Stimulated activated CD8-positive, alpha-beta memory T cell treated with anti-CD3 and anti-CD28 coated beads, Interleukin-12 subunit alpha, Interleukin-12 subunit beta, amount 100 ng/mL, for 24 hours (primary cell): Measurements from ENCODE around the gene PRDM16.

Experiments
- DNase-seq: peaks from one replicate; pipeline ENCODE4 v3.0.0-alpha.2; 2020; ENCODE audit errors: extremely low read depth

The PRDM16 gene

DNA sequence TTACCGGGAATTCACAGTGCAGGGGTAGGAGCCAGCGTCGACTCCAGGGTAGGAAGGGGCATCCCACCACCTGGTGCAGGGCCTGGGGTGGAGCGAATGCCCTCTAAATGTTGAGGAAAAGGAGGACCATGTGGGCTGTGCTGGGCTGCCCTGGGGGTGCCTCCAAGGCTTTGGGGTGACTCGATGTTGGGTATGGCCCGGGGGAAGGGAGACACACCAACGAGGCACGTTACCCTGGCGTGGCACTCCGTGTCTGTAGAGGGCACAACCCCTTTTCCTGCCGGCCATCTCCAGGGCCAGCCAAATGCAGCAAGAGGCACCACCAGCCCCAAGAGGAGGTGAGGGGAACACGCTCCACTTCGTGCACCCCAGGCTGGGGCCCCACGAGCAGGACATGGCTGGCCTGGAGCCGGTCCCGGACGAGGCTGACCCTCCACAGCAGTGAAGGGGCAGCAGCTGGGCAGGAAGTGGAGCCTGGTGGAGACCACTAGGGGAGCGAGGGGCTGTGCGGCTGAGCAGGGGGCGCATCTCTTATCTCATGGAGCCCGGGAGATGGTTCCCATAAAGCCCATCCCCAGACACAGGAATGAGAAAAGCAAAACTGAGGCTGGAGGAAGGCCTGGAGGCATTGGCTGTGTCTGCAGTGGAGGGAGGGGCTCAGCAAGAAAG lies 36.5 kb upstream of the PRDM16 start:
- DNase-seq = no peak

DNA sequence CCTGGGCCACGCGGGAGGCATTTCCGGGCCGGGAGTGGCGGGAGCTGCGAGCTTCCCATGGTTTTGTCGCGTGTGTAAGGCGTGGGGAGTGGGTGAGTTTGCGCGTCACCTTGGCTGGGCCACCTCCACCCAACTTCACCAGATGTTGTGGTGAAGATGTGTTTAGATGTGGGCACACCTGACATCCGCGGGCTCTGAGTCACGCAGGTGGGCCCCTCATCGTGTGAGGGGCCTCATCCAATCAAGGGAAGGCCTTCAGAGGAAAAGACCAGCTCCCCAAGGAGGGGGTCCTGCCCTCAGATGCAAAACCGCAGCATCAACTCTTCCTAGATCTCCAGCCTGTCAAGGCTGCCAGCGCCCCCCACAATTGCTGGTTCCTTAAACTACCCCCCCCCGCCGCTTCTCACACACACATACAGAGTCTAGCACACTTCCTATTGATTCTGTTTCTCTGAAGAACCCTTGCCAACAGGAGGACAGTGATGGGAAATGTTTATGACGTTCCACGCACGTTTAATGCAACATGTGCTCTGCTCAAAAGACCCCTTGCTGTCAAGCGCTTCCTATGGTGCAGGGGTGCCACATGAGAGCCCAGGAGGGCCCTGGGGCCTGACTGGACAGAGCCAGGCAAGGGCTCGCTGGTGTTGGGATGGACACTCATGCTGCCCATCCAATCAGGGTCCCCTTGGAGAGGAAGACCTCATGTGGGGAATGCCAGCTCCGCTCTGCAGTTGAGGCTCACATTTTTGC lies 35.8 kb upstream of the PRDM16 start:
- DNase-seq = no peak

DNA sequence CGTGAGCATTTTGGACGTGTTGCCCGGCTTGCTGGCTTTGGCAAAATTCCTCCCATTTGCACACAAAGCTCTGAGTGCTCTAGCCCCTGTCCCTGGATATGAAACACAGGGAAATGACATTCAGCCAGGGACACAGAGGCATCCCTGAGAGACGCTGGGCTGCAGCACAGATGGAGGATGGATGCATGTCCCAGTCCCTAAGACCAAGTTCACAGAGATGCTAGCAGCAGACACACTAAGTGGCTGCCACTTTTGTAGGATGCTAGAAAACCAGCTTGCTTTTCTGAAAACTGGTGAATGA lies 35.3 kb upstream of the PRDM16 start:
- no peak for DNase-seq

DNA sequence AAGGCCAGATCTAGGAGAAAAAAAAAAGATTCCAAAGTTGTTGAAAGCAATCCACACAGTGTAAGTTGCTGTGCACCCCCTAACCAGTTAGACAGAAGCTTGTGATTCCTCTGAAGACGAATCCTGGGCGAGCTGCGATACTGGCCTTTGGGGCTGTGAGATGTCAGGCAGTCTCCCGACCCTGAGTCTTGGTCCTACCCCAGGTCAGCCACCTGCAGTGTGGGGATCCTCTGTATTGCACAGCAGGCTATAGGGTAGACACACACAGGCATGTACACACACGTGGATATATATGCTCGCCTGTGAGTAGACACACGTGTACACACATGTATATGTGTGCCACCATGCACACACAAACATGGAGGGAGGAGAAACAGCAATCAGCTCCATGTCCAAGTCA lies 34.8 kb upstream of the PRDM16 start:
- no peak for DNase-seq

DNA sequence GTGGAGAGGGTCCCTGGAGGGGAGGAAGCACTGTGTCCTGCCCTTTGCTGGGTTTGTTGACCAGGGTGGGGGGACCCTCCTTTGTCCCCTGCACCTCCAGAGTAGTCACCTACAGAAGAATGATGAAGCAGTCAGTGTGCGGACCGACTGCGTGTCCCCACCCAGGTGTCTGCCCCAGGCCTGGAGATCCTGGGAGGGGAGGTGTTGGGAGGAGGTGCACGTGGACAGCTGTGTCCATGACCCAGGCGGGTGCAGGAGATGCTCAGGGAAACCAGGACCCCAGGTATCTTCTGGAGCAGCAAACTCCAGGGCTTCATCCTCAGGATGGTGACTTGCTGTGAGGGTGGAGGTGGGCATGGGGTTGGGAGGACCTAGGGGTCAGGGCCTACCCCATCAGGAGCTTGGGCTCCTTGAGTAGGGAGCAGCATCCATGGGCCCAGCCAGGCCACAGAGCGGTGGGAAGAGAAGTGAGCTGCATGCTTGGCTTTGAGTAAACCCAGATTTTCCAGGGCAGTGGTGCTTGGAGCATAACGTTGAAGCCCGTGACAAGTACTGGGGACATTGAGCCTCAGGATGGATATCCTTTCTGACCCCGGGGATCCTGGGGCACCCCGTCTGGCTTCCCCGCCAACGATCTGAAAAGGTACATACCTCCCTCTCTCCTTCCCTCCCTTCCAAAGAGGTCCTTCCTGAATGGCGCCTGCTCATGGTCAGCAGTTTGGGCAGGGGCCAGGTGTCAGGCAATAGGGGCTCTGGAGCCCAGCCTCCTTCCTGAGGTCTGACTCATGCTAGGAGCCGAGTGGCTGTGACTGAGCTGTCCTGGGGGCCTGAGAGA lies 34.1 kb upstream of the PRDM16 start:
- DNase-seq = no peak

DNA sequence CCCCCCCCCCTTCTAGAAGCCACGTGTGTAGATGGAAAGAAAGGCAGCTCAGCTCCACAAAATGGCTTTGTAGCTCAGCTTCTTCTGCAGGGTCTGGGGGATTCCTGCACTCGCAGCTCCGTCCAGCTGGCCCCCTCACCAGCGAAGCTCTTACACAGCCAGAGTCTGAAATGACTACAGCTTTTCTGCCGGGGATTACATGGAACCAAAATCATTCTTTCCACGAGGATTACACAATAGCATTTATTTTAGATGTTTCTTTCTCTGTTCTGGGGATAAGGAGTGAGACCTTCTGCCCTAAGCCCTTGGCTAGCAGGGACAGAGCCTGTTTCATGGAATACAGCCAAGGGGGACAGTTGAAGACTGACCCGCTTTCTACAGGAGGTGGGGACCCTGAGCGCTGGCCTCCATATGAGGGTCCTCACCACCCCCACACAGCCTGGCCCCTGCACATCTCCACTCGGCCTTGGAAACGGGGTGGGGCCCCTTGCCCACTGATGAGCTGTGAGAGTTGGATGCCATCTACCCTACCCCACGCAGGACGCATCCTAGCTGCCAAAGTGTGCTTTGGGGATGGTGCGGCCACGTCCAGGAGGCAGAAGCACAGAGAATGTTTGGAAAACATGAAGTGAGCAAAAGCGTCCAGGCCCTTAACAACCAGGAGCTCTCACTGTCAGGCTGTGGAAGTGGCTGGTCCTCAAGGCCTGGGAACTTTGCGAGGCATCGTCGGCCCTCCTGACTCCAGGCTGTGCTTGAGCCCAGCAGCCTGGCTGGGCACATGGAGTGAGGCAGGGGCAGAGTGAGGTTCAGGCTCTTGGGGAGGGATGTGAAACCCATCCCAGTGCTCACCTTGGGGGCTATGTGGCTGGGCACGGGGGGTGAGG lies 33.2 kb upstream of the PRDM16 start:
- DNase-seq = no peak

DNA sequence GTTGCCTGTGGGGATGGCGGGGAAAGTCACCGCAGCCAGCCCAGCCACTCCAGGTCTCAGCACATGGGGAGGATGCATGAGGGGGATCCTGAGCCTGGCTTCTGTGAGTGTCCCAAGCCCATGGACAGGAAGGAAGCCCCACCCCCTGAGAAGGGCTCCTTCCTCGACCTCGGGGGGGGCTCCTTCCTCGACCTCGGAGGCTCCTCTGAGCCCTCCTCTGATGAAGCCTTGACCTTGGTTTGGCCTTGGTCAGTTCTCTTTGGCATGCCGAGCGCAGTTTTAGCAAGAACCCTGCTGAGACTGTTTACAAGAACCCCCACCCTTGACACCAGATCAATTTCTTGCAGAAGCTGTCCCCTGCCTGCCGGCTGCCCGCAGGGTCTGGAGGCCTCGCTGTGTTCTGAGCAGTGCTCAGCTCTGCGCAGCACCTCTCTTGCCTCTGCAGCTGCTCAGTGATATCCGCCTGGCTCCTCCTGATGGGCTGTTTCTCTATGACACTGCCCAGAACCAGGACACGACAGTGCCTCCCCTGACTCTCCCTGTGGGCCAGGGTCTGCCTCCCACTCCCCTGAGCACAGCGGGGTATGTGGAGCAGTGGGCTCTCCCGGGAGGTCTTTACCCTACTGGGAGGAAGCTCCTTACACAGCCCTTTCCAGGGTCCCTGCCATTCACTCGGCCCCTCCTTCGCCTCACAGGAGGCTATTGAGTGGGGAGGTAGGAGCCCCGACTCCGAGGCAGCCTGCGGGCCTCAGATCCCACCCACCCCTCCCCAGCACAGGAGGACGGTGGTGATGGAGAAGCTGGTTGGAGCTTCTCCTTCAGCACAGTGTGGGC lies 32.3 kb upstream of the PRDM16 start:
- DNase-seq = no peak

DNA sequence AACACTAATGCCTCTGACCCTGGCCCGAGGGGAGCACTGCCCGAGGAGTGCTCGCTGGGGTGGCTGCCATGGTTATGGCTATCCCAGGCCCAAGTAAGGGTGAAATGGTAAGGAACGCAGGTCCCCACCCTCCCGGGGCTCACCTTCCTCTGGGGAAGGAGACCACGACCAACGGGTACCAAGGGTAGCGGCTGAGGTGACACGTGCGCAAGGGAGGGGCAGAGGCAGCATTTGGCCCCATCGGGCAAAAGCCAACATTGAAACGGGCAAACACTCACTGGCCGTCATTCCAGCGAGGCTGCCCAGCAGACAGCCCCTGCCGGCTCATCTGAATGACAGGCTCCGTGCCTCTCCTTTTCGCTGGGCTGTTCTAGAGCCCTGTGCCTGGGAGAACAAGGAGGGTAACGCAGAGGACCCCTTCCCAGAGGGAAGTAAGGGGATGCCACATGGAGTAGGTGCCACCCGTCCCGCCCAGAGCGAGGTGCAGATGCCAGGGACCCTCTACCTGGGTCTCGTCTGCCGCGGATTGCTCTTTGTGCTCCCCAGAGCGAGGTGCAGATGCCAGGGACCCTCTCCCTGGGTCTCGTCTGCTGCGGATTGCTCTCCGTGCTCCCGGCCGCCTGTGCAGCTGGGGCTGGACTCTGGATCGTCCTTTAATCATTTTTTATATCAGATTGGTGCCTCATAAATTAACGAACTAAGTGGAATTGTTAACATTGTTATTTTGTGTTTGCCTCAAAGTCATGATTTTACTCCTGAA lies 31.5 kb upstream of the PRDM16 start:
- no peak for DNase-seq

DNA sequence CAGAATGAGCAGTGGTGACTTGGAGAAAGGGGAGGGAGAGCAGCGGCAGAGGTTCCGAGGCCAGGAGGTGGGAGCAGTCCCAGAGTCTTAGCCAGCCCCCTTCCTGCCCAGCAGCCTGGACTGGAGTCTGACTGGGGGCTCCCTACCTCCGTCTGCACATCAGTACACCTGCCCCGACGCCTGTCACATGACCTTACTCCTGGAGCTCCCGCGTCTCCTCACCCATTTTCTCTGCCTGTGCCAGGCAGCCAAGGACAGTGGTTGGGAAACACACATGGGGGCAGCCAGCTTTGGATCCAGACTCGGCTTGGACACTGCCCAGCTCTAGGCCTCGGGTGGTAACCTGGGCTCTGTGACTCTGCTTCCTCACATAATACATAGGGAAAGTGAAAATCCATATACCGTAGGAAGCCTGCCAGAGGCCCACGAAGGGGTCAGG lies 30.9 kb upstream of the PRDM16 start:
- DNase-seq = no peak

DNA sequence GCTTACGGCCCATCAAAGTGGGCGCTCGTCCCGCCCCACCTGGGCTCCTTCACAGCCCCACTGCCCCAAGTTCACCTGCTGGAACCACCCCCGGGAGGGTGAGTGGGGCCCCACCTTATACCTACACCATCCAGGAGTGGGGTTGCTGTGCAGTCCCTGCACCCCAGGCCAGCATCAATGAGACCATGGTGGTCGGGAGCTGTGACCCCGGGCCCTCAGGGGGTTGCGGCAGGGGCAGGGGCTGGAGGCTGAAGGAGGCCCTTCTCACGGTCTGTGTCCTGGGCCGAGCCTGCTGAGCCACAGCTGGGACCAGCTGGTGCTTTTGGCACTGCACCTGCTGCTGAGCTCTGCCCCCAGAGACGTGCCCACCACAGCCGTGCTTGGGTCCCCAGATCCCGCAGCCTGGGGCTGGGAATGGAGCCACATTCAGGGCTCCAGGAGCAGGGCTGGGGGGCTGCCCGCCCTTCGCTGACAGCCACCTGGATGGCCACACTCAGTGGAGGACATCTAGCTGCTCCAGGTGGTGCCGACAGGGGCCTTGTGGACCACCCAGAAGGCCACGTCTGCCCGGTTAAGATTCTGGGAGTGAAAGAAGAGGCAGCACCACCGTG lies 30.3 kb upstream of the PRDM16 start:
- DNase-seq = no peak

DNA sequence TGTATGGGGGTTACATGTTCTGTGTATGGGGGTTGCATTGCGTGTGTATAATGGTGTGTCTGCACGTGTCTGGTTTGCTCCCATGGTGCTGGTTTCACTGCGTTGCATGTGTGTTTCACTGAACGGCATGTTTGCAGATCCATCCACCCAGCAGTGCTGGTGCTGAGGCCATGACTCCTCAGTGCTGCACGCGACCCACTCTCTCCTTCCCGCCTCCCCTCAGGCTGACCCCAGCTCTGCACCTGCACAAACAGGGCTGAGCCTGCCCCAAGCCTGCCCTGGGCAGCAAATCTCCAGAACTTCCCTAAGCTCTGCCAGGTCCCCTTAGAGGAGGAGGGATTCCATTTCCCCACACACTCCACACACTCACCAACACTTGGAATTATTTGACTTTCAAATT lies 29.0 kb upstream of the PRDM16 start:
- DNase-seq = no peak

DNA sequence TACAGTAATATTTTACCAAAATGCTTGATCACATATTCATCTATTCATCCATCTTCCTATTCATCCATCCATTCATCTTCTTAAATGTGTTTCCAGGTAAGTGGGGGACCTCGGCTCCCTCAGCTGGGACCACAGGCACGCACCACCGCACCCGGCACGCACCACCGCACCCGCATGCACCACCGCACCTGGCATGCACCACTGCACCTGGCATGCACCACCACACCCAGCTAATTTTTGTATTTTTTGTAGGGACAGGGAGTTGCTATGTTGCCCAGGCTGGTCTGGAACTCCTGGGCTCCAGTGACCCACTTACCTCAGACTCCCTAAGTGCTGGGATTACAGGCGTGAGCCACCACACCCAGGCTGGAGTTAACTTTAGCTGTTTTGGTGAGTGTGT lies 26.5 kb upstream of the PRDM16 start:
- no peak for DNase-seq

DNA sequence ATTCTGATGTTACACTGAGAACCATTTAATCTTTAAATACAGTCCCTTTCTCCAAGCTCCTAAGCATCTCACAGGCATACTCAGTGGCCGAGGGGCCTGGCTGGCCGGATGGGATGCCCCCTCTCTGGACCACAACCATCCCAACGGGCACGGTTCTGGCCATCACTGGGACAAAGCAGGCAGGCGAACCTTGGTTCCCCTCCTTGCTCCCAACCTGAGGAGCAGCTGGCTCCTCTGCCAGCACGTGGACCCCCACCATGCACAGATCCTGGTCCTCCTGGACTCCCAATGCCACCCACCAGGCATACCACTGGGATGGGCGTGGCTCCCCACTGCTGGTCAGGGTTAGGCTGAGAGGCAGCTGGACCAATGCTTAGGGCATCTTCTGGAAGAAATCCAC lies 19.8 kb upstream of the PRDM16 start:
- no peak for DNase-seq

DNA sequence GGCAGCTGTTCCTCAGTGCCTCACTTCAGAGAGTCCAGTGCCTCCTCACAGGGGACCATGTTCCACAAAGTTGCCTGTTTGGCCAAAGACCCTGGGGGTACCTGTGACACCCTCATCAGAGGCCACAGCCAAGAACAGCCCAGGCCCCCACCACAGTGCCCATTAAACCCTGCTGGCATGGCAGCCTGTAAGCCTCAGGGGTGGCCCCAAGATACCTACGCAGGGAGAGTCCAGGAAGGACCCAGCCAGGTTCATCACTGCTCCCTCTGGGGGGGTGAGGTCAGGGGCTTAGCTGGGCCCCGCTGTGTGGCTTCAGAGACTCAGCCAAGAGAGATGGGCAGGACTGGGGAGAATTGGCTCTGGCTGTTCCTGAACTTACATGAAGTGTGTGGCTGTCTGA lies 19.1 kb upstream of the PRDM16 start:
- no peak for DNase-seq

DNA sequence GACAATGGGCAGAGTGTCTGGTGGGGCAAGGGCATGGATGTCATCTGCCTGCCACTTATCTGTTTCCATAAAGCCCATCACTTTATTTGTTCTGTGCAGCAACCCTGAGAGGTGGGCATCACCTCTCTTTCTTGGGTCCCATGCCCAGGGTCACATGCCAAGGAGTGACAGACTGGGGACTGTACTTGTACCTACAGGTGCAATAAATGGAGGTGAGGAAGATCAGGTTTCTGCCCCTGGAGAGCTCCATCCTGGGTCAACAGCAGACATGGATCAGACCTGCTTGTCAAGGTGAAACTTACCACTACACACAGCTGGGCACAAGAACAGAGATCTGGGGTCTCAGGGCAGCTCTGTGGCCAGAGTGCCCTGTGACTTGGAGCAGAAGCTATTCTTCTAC lies 18.4 kb upstream of the PRDM16 start:
- DNase-seq = no peak

DNA sequence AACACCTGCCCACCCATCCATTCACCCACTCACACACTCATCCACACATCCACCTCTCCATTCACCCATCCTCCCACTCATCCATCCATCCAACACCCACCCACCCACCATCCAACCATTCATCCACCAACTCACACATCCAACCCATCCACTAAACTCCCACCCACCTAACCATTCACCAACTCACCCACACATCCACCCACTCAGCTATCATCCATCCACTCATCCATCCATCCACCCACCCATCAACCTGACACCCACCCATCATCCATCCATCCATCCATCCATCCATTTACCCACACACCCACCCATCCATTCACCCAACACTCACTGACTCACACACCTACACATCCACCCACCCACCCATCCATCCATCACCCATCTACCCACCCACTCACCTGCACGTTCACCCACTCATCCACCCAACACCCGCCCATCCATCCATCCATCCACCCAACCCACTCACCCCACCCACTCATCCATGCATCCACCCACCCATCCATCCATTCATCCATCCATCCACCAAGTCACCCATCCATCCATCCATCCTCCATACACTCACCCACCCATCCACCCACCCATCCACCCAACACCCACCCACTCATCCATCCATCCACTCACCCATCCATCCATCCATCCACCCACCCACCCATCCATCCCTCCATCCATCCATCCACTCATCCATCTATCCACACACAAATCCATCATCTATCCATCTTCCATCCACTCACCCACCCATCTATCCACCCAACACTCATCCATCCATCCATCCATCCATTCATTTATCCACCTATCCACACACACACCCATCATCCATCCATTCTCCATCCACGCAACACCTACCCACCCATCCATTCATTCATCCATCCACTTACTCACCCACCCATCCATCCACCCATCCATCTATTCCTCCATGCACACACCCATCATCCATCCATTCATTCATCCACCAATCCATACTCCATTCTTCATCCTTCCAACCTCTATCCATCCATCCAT lies 17.4 kb upstream of the PRDM16 start:
- DNase-seq = no peak

DNA sequence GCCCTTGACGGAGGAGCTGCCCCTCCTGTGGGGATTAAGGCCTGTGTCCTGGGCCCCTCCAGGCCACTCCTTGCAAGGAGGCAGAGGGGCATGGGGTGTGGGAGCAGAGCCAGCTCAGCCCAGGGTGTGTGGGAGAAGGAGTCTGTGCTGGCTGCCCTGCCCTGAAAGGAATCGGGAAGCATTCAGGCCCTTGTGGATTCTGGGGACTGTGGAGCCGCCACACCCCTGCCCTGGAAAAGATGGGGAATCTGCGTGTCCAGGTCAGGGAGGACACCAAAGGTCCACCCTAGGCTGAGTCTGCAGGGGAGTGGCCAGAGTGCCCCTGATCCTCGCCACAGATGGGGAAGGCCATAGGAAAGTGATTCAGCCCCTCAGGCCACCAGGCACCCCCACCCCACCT lies 16.5 kb upstream of the PRDM16 start:
- no peak for DNase-seq

DNA sequence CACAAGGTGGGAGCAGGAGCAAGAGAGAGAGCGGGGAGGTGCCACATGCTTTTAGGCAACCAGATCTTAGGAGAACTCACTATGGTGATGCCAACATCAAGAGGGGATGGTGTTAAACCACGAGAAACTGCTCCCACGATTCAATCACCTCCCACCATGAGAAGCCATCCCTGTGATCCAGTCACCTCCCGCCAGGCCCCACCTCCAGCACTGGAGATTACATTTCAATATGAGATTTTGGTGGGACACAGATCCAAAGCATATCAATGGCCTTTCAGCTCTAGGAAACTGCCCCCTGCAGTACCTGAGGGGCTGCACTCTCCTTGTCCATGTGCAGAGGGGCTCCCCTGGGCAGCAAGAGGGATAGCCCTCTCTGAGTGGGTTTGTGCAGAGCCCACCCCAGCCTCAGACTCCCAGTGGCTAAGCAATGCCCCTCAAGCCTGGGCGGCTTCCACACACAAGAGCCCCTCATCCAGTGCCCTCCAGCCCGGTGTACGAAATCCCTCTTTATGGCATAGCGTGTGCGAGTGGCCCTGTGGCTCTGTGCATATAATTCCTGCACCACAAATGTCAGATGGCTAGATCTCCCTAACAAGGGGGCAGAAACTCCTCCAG lies 15.5 kb upstream of the PRDM16 start:
- no peak for DNase-seq
